ENCODE measurements around the gene URB2. TPM values are rescaled to one million over a fixed set of nuclear protein-coding genes. Genes with fewer than 3 reads are reported as not detected.
A peak's percentile ranks its signal among the peaks of the same experiment; 100 is the strongest.
"Not testable (repeated sequence)": the region's sequence is repeated elsewhere in the genome, so short reads cannot be mapped to it uniquely, and the experiment has no call there.

URB2 gene
- total RNA-seq: 25.8 and 27.0 TPM in 2 replicates

DNA sequence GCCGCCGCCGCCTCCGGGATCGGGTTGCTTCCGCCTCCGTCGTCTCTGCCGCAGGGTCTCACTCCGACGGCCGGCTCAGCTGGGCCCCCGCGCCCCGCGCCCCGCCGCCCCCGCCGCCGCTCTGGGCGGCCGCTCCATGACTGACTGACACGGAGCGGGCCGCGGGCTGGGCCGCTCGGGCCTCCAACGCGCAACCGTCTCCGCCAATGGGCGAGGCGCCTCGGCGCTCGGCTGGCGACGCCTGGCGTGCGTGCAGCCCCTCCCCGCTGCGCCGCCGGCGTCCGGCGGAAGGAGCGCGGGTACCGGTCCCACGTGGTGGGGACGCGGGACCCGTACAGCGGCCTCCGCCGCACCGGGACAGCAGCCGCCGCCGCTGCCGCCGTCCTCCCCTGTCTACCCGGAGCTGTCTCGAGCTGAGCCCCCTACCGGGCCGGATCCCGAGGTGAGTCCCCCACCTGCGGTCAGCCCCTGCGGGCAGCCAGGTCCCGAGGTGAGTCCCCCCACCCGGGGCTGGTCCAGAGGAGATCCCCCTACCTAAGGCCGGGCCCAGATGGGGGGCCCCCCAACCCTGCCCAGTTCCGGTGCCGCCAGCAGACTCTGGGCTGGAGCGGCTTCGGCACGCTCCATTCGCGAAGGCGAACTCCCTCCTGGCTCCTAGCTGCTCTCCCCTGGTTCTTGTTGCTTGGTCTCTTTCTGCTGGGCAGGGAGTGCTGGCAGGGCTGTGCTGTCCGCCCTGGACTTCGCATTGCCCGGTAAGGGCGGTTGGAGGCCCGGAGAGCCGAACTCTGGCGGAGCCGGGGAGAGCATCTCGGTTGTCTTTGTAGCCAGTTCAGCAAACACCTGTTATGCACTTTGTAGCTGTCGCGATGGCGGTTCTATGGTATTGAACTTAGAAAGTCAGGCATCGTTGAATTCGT, at the start of gene URB2, which contains the start of gene TAF5L:
Gene URB2, plus strand, starts transcription at position 333 of the 917 bp plus-strand sequence. CDS start 1,387 bp downstream, outside the sequence.
Gene TAF5L, minus strand, starts transcription at position 208 of the 917 bp plus-strand sequence. CDS start 11,640 bp downstream, outside the sequence.
- Mint-ChIP-seq H3K36me3 (ENCODE audit: low read depth) (peaks cover 29% of the 10 kb centered on the region), H3K9me3 (no peaks in the 10 kb centered on the region), H3K27me3 (ENCODE audit: low read depth) (no peaks in the 10 kb centered on the region), H3K4me3 (ENCODE audit: low read depth) (peak within 1 kb of the TSS; percentile 96), H3K4me1 (ENCODE audit: low read depth) (peaks cover 49% of the 10 kb centered on the region), H3K27ac (peak within 1 kb of the TSS; percentile 85)
- DNase-seq (ENCODE audit: low spot score): peak; percentile 84
- intact Hi-C loops (cut with micrococcal nuclease): loop anchor here (1.0 to 10.0 kb wide), 6 partner anchors 68 to 1017 kb away; partner anchors contain the start of genes ABCB10, COG2 and NUP133

DNA sequence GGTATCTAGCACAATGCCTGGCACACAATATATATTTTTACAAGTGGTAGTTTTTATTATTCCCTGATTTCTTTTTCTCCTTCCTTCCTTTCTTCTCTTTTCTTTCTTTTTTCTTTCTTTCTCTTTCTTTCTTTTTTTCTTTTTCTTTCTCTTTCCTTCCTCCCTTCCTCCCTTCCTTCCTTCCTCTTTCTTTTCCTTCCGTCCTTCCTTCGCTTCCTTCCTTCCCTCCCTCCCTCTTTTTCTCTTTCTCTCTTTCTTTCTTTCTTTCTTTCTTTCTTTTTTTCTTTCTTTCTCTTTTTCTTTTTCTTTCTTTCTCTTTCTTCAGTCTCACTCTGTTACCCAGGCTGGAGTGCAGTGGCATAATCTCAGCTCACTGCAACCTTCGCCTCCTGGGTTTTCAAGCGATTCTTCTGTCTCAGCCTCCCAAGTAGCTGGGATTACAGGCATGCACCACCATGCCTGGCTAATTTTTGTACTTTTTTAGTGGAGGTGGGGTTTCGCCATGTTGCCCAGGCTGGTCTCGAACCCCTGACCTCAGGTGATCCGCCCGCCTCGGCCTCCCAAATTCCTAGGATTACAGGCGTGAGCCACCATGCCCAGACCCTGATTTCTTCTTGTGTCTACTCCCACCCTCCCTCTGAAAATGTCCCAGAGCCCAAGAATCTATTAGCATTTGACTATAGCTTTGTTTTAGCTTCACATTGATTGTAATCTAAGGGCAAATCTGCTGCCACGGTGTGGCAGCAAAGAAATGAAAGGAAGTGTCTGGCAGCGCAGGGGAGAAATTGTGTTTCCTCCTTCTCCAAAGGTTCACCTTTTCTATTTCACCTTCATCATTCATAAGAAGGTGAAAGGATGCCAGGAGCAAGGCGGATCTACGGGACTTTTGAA, 47.6 kb upstream of the URB2 start:
- intact Hi-C loops (cut with micrococcal nuclease): no loop called here
- no peak for DNase-seq (ENCODE audit: low spot score)
- H3K27me3 Mint-ChIP-seq (ENCODE audit: low read depth): peaks cover 15% of the 10 kb centered on the region
- no peaks in the 10 kb centered on the region for H3K36me3 Mint-ChIP-seq (ENCODE audit: low read depth)
- H3K4me3 Mint-ChIP-seq (ENCODE audit: low read depth): no peak overlapping the region
- no peak overlapping the region for H3K27ac Mint-ChIP-seq
- H3K9me3 Mint-ChIP-seq: no peaks in the 10 kb centered on the region
- peaks cover 3% of the 10 kb centered on the region for H3K4me1 Mint-ChIP-seq (ENCODE audit: low read depth)

DNA sequence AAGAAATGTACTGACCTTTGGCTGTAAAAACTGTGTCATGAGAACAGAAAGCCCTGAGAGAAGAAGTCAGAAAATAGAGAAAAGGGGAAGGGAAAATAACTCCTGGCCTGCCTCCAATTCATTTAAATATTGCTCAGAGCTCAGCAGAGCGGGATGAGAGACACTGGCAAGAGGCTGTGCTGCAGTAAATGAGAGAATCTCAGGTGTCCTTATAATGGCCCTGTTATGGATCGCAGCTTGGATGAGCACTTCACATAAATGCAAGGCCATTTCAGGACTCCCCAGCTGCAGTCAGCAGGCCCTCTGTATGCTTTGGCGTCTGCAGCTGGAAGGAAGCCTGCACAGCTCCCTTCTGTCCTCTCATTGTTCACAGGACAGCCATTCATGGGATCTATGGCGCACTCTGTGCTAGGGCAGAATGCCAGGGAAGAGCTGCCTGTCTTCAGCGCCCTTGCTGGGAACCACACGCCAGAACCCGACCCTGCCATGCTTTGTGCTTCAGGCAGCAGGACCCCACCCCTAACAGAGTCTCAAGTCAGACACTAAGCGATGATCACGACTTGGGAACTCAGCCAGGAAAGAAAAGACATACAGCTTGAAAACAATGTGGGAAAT, 46.9 kb upstream of the URB2 start:
- H3K4me1 Mint-ChIP-seq (ENCODE audit: low read depth): peaks cover 3% of the 10 kb centered on the region
- DNase-seq (ENCODE audit: low spot score): no peak
- H3K36me3 Mint-ChIP-seq (ENCODE audit: low read depth): no peaks in the 10 kb centered on the region
- H3K27ac Mint-ChIP-seq: no peak overlapping the region
- no peaks in the 10 kb centered on the region for H3K9me3 Mint-ChIP-seq
- H3K27me3 Mint-ChIP-seq (ENCODE audit: low read depth): peaks cover 17% of the 10 kb centered on the region
- intact Hi-C loops (cut with micrococcal nuclease): no loop called here
- no peak overlapping the region for H3K4me3 Mint-ChIP-seq (ENCODE audit: low read depth)

DNA sequence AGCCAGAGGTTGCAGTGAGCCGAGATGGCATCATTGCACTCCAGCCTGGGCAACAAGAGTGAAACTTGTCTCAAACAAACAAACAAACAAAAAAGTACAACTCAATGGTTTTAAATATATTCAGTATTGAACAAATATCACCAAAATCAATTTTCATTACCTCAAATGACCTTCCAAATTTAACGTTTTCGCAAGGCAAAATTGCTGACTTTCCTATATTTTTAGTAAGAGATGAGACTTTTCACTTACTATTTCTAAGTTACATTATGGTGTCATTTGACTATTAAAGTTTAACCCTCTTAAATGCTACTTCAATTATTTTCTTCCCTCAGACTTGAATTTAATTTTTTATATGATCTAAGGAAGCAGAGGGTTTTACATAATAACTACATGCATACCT, 44.6 kb upstream of the URB2 start:
- Mint-ChIP-seq H3K36me3 (ENCODE audit: low read depth) (no peaks in the 10 kb centered on the region), H3K9me3 (no peaks in the 10 kb centered on the region)
- intact Hi-C loops (cut with micrococcal nuclease): no loop called here

DNA sequence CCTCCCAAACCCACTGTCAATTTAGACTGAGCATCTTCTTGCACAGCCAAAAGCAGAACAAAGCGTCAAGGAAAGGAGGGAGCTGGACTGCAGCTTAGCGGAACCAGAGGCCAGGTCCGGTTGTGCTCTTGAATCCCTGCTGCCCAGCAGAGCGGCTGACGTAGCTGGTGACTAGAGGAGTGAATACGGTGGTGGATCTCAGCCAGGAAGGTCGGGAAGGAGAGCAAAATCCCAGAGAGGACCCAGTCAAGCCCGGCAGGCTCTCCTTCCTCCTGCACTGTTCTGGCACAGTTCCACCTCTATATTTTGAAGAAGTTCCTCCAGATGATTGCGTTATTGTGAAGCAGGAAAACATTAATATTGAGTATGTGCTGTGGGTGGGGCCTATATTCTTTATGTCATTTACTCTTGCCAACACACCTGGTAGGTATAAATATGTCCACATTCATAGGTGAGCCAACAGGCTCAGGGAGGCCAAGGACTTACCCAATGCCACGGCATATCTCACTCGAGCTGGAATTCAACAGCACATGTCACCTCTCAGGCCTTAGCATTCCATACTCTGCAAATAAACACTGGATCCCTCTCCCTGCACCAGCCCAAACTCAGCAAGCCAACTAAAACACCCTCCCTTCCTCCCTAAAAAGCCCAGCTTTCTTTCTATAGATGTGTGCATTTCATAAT, 43.9 kb upstream of the URB2 start:
- peaks cover 3% of the 10 kb centered on the region for H3K4me1 Mint-ChIP-seq (ENCODE audit: low read depth)
- peaks cover 17% of the 10 kb centered on the region for H3K27me3 Mint-ChIP-seq (ENCODE audit: low read depth)
- H3K4me3 Mint-ChIP-seq (ENCODE audit: low read depth): no peak overlapping the region
- DNase-seq (ENCODE audit: low spot score): no peak
- no peak overlapping the region for H3K27ac Mint-ChIP-seq
- H3K36me3 Mint-ChIP-seq (ENCODE audit: low read depth): no peaks in the 10 kb centered on the region
- intact Hi-C loops (cut with micrococcal nuclease): no loop called here
- H3K9me3 Mint-ChIP-seq: no peaks in the 10 kb centered on the region

More for the DNA sequence above, 44.6 kb upstream of the URB2 start:
- DNase-seq (ENCODE audit: low spot score): no peak
- no peak overlapping the region for H3K27ac Mint-ChIP-seq
- no peak overlapping the region for H3K4me3 Mint-ChIP-seq (ENCODE audit: low read depth)
- peaks cover 17% of the 10 kb centered on the region for H3K27me3 Mint-ChIP-seq (ENCODE audit: low read depth)
- H3K4me1 Mint-ChIP-seq (ENCODE audit: low read depth): peaks cover 3% of the 10 kb centered on the region

DNA sequence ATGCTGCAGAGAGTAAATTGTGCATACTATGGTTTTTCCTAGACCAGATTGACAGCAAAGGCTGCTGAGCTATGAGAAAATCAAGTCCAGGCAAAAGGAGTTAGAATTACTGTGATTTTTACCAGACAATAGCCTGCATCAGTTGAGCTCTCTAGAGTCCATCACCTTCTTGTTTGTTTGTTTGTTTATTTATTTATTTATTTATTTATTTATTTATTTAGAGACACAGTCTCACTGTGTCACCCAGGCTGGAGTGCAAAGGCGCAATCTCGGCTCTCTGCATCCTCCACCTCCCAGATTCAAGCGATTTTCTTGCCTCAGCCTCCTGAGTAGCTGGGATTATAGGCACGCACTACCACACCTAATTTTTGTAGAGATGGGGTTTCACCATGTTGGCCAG, 43.3 kb upstream of the URB2 start:
- Mint-ChIP-seq H3K4me1 (ENCODE audit: low read depth) (peaks cover 4% of the 10 kb centered on the region), H3K27ac (no peak overlapping the region), H3K9me3 (no peaks in the 10 kb centered on the region), H3K36me3 (ENCODE audit: low read depth) (no peaks in the 10 kb centered on the region), H3K4me3 (ENCODE audit: low read depth) (no peak overlapping the region), H3K27me3 (ENCODE audit: low read depth) (peaks cover 16% of the 10 kb centered on the region)
- no peak for DNase-seq (ENCODE audit: low spot score)
- intact Hi-C loops (cut with micrococcal nuclease): no loop called here

DNA sequence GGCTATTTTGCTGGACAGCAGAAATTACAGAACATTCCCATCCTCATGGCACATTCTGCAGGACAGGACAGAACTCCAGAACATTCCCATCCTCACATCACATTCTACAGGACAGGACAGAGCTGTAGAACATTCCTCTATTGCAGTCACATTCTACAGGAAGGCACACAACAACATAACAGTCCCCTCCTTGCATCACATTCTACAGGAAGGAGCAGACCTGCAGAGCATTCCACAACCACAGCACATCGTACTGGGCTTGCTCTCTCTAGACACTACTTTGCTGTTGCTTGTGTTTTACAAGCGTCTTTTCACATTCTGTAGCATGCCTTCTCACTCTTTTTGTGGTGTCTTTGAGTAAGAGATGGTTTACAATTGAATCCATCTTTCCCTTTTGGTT, 40.7 kb upstream of the URB2 start:
- Mint-ChIP-seq H3K9me3 (no peaks in the 10 kb centered on the region), H3K27me3 (ENCODE audit: low read depth) (peaks cover 2% of the 10 kb centered on the region), H3K36me3 (ENCODE audit: low read depth) (no peaks in the 10 kb centered on the region), H3K4me3 (ENCODE audit: low read depth) (no peak overlapping the region), H3K4me1 (ENCODE audit: low read depth) (peaks cover 1% of the 10 kb centered on the region), H3K27ac (no peak overlapping the region)
- intact Hi-C loops (cut with micrococcal nuclease): no loop called here
- DNase-seq (ENCODE audit: low spot score): no peak

DNA sequence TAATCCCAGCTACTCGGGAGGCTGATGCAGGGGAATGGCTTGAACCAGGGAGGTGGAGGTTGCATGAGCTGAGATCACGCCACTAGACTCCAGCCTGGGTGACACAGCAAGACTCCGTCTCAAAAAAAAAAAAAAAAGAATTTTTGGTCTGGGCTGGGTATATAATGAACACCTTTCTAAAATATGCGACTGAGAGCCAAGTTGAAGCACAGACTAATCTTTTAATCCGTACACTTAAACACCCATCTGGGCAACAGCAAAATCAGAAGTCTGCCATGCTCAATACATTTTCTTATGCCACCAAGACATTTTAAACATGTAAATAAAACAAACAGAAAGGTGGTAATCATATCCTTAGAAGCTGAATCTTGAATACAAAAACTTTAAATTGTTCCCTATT, 35.9 kb upstream of the URB2 start:
- Mint-ChIP-seq H3K36me3 (ENCODE audit: low read depth) (peaks cover 27% of the 10 kb centered on the region), H3K27ac (no peak overlapping the region), H3K4me1 (ENCODE audit: low read depth) (peaks cover 1% of the 10 kb centered on the region), H3K4me3 (ENCODE audit: low read depth) (no peak overlapping the region), H3K27me3 (ENCODE audit: low read depth) (no peaks in the 10 kb centered on the region), H3K9me3 (no peaks in the 10 kb centered on the region)
- DNase-seq (ENCODE audit: low spot score): no peak
- intact Hi-C loops (cut with micrococcal nuclease): no loop called here

DNA sequence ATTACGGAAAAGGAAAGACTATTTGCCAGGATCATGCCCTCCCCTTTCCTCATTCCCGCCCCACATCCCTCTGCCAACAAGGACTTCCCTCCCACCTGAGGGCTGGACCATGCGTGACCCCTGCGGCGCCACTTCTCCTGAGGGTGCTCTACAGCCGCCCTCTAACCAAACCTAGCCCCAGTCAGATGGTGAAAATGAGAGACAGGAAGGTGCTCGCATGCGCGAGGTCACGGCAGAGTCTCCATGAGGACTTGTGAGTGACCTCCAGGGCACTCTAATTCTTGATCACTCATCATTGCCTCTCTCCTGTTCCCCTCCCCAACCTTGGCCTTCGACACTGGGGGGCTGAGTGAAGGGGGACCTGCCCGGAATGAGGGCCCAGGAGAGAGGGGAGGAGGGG, 32.2 kb upstream of the URB2 start:
- H3K4me1 Mint-ChIP-seq (ENCODE audit: low read depth): peaks cover 9% of the 10 kb centered on the region
- H3K4me3 Mint-ChIP-seq (ENCODE audit: low read depth): no peak overlapping the region
- DNase-seq (ENCODE audit: low spot score): no peak
- intact Hi-C loops (cut with micrococcal nuclease): no loop called here
- H3K36me3 Mint-ChIP-seq (ENCODE audit: low read depth): peaks cover 49% of the 10 kb centered on the region
- H3K27ac Mint-ChIP-seq: no peak overlapping the region
- H3K9me3 Mint-ChIP-seq: no peaks in the 10 kb centered on the region
- no peaks in the 10 kb centered on the region for H3K27me3 Mint-ChIP-seq (ENCODE audit: low read depth)

DNA sequence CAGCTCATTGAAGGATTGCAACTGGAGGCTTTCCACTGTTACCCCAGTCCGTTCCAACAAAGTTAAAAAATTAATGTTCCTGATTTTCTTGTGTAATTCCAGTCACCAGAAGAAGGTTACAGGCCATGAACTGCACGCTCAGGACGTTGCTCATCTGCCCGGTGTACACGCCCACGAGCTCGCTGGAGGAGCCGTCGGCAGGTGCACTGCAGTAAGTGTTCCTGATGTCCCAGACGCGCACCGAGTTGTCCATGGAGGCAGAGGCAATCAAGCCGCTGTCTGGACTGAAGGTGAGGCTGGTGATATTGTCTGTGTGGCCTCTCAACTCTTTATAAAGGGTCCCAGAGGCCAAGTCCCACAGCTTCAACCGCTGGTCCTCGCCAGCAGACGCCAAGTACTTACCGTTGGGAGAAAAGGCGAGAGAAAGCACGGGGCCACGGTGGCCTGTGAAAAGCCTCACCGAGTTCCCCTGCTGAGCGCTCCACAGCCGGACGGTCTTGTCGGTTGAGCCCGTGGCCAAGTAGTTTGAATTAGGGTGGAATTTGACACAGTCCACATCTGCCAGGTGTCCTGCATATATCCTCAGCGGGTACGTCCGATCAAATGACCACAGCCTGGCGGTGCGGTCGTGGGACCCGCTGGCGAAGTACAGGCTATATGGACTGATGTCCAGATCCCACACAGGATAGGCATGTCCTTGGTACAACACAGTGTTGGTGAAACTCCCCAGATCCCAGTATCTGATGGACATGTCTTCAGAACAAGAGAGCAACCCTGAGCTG, 31.6 kb upstream of the URB2 start:
- Mint-ChIP-seq H3K27me3 (ENCODE audit: low read depth) (no peaks in the 10 kb centered on the region), H3K36me3 (ENCODE audit: low read depth) (peaks cover 51% of the 10 kb centered on the region), H3K9me3 (no peaks in the 10 kb centered on the region), H3K4me3 (ENCODE audit: low read depth) (no peak overlapping the region), H3K4me1 (ENCODE audit: low read depth) (peaks cover 11% of the 10 kb centered on the region), H3K27ac (no peak overlapping the region)
- no peak for DNase-seq (ENCODE audit: low spot score)
- intact Hi-C loops (cut with micrococcal nuclease): no loop called here

DNA sequence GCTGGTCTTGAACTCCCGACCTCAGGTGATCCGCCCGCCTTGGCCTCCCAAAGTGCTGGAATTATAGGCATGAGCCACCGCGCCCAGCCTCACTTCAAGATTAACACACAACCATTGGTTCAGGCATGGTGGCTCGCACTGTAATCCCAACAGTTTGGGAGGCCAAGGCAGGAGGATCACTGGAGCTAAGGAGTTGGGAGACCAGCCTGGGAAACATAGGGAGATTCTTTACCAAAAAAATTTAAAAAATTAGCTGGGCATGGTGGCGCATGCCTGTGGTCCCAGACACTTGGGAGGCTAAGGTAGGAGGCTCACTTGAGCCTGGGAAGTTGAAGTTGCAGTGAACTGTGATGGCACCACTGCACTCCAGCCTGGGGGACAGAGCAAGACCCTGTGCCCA, 30.2 kb upstream of the URB2 start:
- H3K9me3 Mint-ChIP-seq; H3K4me3 Mint-ChIP-seq (ENCODE audit: low read depth); H3K27me3 Mint-ChIP-seq (ENCODE audit: low read depth); H3K27ac Mint-ChIP-seq; DNase-seq (ENCODE audit: low spot score); intact Hi-C loops (cut with micrococcal nuclease): not testable (repeated sequence)
- Mint-ChIP-seq H3K4me1 (ENCODE audit: low read depth) (peaks cover 15% of the 10 kb centered on the region), H3K36me3 (ENCODE audit: low read depth) (peaks cover 62% of the 10 kb centered on the region)

All from activated T-helper 2 cell treated with anti-CD3 and anti-CD28 coated beads, Interferon-gamma antibody, Interleukin-2, Interleukin-4, amounts not matched to agents 10 μg/mL and 5 μg/mL and 100 μg/mL, durations not matched to agents 14 hours and 24 hours and 36 hours (primary cell).